ENCODE measurements around the gene DAG1. TPM values are rescaled to one million over a fixed set of nuclear protein-coding genes. Genes with fewer than 3 reads are reported as not detected.

The DAG1 gene
- total RNA-seq, 1 experiment from 2014 or later, result 93.0 TPM

- peaks cover 0 to 3% (median 1%) of the 10 kb centered on the region in 3 experiments; a peak in 1 of 7 replicates for H3K36me3 Mint-ChIP-seq (ENCODE audit: insufficient read depth in 1 of 3, low read depth in 3 of 3)
- Histone ChIP-seq H3K23ac (ENCODE audit: insufficient read length, low read depth, low read length) (no peak overlapping the region), H3K9ac (ENCODE audit: extremely low read depth, insufficient read length, low read length) (no peak overlapping the region), H2BK15ac (ENCODE audit: low read depth, low read length) (no peak overlapping the region), H3K9me3 (ENCODE audit: control insufficient read depth, low read depth, low read length) (no peaks in the 10 kb centered on the region), H3K79me1 (ENCODE audit: insufficient read depth, low read depth, low read length, poor library complexity, severe bottlenecking) (no peaks in the 10 kb centered on the region), H2AK5ac (ENCODE audit: insufficient read length, low read length) (no peak overlapping the region), H3K56ac (ENCODE audit: insufficient read length, low read depth, low read length) (no peak overlapping the region), H4K8ac (replicated peaks; ENCODE audit: insufficient read length, low read depth, low read length) (no peak overlapping the region), H3K18ac (ENCODE audit: insufficient read length, low read depth, low read length) (no peak overlapping the region), H2BK20ac (ENCODE audit: low read depth, low read length, poor library complexity, severe bottlenecking) (no peak overlapping the region), H4K91ac (ENCODE audit: insufficient read length, low read depth, low read length) (no peak overlapping the region), H2AFZ (ENCODE audit: low read length) (no peak overlapping the region), H4K20me1 (ENCODE audit: control insufficient read depth, insufficient read depth, insufficient read length) (no peaks in the 10 kb centered on the region), H3K4me2 (ENCODE audit: insufficient read depth, insufficient read length, low read length) (no peak overlapping the region), H3T11ph (ENCODE audit: low read length) (no peak overlapping the region), H2BK5ac (ENCODE audit: insufficient read length, low read length) (no peak overlapping the region), H3K4me1 (ENCODE audit: insufficient read depth, low read length) (peaks cover 3% of the 10 kb centered on the region; the same call in 1 of the 2 replicates), H4K5ac (ENCODE audit: insufficient read length, low read depth, low read length) (no peak overlapping the region), H2BK12ac (ENCODE audit: insufficient read length, low read depth, low read length) (no peak overlapping the region), H3K23me2 (ENCODE audit: insufficient read length, low read depth, low read length, poor library complexity, severe bottlenecking) (peaks cover 6% of the 10 kb centered on the region), H3K27me3 (ENCODE audit: insufficient read depth, low read length) (no peaks in the 10 kb centered on the region), H3K14ac (ENCODE audit: insufficient read depth, low read length) (no peak overlapping the region), H2BK120ac (ENCODE audit: low read depth, low read length, poor library complexity, severe bottlenecking) (no peak overlapping the region), H3K79me2 (ENCODE audit: insufficient read depth, low read length) (peaks cover 2% of the 10 kb centered on the region; the same call in 1 of the 2 replicates), H3K27ac (ENCODE audit: insufficient read length, low read depth, low read length) (no peak overlapping the region), H3K4ac (ENCODE audit: low read depth, low read length) (no peak overlapping the region)
- no peak for DNase-seq
- H3K4me1 Mint-ChIP-seq, result peaks cover 36 to 38% of the 10 kb centered on the region in 2 experiments
- no CpG with 5 or more reads among the region's 2 CpGs for WGBS (ENCODE audit: extremely low coverage, insufficient read length, low lambda C conversion rate)
- no peaks in the 10 kb centered on the region for H3K9me3 Mint-ChIP-seq
- H3K27ac Mint-ChIP-seq, result no peak overlapping the region
- H3K27me3 Mint-ChIP-seq (ENCODE audit: low read depth), result no peaks in the 10 kb centered on the region
- no peak overlapping the region for H3K4me3 Mint-ChIP-seq
- no peak for TF ChIP-seq CTCF (conservative IDR thresholded peaks at IDR 0.05)
These were observed 4.0 kb upstream of the DAG1 start for GRCh38 chr3:49466085-49466484.

Data from H9 (cell line).